ENCODE data around the gene RPL37A.

DNA sequence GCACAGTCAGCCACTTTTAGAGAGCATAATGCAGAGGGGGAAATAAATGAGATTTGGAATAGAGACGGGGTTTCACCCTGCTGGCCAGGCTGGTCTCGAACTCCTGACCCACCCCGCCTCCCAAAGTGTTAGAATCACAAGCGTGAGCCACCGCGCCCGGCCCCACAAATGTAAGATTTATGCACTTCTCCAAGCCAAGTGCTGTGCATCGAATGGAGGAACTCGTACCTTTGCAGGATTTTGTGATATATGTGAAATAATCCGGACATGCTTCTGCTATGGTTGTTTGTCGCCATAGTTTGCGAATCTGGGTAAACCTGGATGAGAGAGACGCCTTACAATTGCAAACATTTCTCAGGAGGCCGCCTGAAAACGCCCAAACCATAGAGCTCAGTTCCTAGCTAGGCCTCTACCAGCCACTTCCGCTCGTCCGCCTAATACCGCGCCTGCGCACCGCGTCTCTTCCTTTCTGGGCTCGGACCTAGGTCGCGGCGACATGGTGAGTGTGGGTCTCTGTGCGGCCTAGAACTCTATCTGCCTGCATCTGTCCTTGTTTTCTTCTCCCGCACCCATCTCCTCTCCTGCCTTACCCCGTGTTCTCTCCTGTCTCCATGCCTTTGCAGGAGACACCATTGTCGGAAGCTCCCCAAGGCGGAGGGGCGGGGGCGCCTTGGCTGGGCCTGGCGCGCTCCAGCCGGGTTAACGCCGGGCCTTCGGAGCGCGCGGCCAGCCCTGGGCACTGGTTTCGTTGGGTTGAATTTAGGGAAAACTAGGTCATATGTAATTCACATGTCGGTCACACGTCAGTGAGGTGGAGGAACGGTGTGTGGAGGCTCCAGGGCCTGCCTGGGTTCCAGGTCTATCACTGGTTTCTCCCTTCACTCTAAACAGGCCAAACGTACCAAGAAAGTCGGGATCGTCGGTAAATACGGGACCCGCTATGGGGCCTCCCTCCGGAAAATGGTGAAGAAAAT is at the start of gene RPL37A:
- TF ChIP-seq GATA2 (IDR thresholded peaks at IDR 0.05; ENCODE audit: low read depth, low read length) (peak; percentile 7; the same call in 1 of the 2 replicates), GATA3 (IDR thresholded peaks at IDR 0.05; ENCODE audit: low read depth, low read length) (no peak)

All from SH-SY5Y (cell line).